NCI-H345 (cell line): Measurements from ENCODE around the gene SEMA5A.

Source experiments
- DNase-seq: peaks from one replicate; lab custom pipeline; 2025; lab: John Stamatoyannopoulos, UW

The SEMA5A gene, protein sequence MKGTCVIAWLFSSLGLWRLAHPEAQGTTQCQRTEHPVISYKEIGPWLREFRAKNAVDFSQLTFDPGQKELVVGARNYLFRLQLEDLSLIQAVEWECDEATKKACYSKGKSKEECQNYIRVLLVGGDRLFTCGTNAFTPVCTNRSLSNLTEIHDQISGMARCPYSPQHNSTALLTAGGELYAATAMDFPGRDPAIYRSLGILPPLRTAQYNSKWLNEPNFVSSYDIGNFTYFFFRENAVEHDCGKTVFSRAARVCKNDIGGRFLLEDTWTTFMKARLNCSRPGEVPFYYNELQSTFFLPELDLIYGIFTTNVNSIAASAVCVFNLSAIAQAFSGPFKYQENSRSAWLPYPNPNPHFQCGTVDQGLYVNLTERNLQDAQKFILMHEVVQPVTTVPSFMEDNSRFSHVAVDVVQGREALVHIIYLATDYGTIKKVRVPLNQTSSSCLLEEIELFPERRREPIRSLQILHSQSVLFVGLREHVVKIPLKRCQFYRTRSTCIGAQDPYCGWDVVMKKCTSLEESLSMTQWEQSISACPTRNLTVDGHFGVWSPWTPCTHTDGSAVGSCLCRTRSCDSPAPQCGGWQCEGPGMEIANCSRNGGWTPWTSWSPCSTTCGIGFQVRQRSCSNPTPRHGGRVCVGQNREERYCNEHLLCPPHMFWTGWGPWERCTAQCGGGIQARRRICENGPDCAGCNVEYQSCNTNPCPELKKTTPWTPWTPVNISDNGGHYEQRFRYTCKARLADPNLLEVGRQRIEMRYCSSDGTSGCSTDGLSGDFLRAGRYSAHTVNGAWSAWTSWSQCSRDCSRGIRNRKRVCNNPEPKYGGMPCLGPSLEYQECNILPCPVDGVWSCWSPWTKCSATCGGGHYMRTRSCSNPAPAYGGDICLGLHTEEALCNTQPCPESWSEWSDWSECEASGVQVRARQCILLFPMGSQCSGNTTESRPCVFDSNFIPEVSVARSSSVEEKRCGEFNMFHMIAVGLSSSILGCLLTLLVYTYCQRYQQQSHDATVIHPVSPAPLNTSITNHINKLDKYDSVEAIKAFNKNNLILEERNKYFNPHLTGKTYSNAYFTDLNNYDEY

GRCh38 chr5:9545992-9546851, at the start of gene SEMA5A:
Gene SEMA5A (minus strand): TSS chr5:9546075. CDS start chr5:9379946, 166,129 bp downstream.
- peak; percentile 71 for DNase-seq

- no peak for DNase-seq
Measured at GRCh38 chr5:9594913-9595312, 49.0 kb upstream of the SEMA5A start.

GRCh38 chr5:9589049-9589835, 43.4 kb upstream of the SEMA5A start:
- DNase-seq = no peak

DNA sequence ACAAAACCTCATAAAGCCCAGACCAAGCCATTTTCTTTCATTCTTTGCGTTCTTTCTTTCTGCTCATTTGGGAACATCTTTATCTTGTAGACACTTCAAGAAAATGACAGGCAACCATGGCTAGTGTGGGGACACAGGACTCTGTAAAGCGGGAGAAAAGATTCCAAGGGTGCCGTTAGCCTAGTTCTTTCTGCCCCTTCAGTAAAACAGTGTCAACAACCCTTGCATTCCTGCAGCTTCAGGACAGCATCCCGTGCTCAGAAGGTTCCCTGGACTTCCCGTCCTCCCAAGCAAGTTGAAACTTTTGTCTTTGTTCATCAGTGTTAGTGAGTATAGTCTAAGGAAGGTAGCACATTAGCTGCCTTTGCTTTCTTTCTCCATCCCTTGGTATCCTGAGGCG, 42.4 kb upstream of the SEMA5A start:
- no peak for DNase-seq

GRCh38 chr5:9587135-9587534, 41.3 kb upstream of the SEMA5A start:
- DNase-seq = no peak

DNA sequence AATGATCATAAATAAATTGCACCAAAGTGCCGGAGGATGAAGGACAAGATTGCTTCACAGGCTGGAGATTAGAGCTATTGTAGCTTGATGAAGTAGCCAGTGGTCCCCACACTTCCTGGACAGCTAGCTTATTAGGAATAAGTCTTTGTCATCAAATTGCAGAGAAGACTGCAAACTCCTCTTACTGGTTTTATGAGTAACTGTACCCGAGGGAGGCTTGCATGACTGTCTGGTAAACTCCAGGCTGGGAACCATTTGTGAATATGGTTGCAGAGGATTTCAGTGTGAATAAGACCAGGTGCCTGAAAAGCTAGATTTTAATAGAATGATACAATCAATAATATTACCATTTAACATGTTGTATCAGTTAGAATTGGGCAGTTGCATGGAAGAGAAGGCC, 36.5 kb upstream of the SEMA5A start:
- no peak for DNase-seq

DNA sequence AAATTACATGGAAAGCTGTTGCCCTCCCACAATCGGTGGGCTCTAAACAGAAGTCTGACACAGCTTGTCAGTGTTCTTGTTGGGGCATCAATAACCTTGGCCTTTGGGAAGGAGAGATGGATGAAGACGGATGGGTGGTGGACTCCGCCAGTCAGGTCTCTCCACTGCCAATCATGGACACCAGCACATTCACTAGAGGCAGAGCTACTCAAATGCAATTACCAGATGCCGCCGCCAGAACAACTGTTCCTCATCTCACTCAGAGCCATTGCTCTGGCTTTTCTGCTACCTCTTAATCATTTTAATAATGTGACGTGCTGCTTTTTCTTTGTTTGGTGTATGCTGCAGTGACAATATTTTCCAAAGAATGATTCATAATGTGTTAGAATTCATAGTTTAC, 27.9 kb upstream of the SEMA5A start:
- DNase-seq = no peak

DNA sequence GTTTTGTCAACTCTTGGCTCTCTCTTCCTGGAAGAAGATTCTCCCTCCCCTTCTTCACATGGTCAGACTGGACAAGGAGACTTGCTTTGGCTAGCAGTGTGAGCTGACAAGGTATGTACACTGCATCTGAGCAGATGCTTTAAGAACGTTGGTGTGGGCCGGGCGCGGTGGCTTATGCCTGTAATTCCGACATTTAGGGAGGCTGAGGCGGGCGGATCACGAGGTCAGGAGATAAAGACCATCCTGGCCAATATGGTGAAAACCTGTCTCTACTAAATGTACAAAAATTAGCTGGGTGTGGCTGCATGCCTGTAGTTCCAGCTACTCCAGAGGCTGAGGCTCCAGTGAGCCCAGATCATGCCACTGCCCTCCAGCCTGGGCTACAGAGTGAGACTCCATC, 26.4 kb upstream of the SEMA5A start:
- DNase-seq = no peak

- DNase-seq = no peak
Measured at GRCh38 chr5:9570876-9571275, 25.0 kb upstream of the SEMA5A start.

DNA sequence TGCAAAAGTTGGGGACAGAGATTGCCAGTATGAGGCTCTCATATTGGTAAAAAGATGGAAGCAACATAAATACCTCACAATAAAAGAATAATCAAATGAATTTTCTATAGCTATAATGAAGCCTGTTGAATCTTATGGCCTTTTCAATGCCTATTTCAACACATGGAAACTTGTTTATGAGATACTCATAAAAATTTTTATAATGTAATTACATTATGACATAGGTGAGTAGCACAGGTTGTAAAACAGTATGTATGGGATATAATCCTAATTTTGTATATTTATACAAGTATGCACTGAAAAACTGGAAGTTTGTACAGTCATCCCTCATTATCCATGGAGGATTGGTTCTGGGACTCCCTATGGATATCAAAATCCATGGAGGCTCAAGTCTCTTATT, 21.2 kb upstream of the SEMA5A start:
- DNase-seq = no peak

- DNase-seq = no peak
Measured at GRCh38 chr5:9564752-9565151, 18.9 kb upstream of the SEMA5A start.

- no peak for DNase-seq
Measured at GRCh38 chr5:9562141-9562540, 16.3 kb upstream of the SEMA5A start.

DNA sequence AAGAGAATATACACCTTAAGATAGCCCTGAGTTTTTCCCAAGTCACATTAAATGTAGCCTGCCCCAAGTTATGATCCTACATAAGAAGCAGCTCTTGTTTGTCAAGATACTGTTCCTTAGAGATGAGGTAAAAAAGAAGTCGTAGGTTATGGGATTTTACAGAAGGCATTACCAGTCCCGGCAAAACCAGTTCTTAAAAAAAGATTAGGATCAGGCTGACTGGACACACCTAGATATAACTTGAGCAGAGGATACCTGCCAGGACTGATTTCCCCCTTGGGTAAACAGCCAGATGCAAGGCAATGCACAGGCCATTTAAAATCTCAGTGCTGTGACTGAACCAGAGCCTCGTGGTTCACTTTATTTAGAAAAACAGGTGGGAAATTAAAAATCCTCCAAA, 14.1 kb upstream of the SEMA5A start:
- no peak for DNase-seq

DNA sequence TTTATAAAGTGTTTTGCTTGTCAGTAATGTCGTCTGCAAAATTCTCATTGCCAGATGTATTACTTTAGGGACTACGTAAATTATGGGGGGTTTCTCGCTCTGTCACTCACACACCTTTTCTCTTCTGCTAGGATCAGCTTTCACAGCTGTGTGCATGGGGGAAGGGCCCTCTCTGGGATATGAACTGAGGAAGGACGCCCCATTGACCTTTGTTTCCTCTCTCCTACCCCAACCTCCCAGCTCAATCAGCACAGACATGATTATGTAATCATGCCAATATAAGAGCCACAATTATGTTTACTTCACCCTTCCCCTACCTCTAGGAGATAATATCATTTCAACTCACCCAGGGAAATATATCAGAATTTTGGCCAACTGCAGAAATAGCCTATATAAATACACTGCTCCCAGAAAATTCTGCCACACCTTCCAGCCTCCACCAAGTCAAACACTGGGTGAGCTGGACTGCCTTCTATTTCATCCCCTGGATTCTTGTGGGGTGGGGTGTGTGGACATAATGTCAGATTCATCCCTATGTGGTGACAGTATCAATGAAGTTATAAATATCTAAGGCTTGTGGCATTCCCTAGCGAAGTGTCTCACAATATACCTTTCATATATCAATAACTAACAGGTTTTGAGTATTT, 12.6 kb upstream of the SEMA5A start:
- DNase-seq = no peak

DNA sequence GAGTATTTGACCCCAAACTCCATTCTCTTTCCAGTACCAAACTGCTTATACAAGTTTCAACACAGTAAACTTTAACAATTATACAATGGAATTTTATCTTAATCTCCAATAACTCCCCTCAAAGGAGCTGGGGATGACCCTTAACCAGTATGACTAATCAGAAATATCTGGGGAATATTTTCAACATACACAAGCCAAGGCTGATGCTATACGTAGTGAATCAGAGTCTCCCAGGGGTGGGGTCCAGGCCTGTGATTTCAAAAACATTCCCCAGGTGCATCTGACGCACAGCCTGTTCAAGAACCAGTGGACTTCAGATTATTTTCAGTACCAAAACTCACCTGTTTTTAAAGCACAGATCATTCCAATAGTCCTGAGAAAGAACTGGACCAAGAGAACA, 11.8 kb upstream of the SEMA5A start:
- DNase-seq = no peak

- DNase-seq = no peak
Measured at GRCh38 chr5:9555961-9556360, 10.1 kb upstream of the SEMA5A start.

DNA sequence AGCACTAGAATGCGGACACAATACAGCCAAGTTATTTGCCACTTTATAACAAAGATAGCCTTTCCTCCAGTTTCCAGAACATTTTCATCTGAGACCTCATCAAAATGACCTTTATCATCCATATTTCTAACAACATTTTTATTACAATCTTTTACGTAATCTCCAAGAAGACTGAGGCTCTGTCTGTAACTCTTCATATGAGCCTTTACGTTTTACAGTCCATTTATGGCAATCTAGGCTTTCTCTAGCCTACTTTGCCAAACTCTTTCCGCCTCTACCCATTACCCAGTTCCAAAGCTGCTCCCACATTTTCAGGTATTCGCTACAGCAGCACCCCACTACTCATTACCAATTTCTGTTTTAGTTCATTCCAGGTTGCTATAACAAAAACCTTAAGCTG, 8.2 kb upstream of the SEMA5A start:
- DNase-seq = no peak

DNA sequence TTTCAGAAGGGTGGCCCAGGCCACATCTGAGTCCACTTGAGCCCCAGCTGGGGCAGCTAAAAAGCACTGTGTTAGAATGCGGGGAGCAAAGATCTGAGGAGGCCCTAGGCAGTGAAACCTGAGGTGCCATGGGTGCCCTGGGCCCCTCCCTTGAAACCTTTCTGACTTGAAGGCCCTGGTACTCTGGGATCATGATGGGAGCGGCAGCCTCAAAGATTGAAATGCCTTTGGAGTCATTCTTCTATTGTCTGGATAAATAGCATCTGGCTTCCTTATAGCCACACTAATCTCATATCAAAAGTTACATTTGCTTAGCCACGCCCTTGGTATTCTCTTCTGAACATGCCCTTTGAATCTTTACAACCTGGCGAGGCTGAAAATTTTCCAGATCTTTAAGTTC, 7.7 kb upstream of the SEMA5A start:
- DNase-seq = no peak

DNA sequence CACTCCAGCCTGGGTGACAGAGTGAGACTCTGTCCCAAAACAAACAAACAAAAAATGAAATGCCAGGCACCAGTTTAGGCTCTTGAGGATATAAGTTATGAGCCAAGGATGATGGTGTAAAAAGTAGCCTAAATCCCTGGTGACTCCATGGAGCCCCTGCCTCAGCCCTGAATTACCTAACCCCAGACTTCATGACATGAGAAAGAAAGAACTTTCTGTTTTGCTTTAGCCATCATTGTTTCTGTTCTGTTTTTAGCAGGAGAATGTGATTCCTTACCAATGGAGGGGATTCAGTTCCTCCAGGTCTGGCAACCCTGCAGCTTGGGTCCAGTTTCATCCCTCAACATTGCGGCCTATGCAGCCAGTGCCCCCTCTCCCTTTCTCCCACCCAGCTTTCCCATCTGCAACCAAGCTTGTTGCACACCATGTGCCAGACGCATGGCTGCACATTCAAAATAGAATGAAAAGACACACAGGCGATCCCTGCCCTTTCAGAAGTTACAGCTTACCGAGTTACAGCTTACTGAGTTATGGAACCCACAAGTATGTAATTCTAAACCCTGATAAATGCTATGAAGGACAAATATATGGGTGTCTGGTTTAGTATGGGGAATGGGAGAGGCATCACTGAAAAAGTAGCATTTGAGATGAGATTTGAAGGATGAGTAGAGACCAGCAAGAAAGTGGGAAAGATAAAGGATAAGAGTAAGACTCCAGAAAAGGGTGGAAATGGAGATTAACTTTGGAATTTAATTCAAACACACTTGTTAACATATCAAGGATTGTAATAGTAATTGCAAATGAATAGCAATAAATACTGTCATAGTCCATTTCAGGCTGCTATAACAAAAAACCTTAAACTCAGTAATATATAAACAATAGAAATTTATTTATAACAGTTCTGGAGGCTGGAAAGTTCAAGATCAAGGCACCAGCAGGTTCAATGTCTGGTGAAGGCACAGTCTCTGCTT, 6.0 kb upstream of the SEMA5A start:
- DNase-seq = no peak
